IMR-90 (cell line): Measurements from ENCODE around the gene TMEM40. TPM values are rescaled to one million over a fixed set of nuclear protein-coding genes. Genes with fewer than 3 reads are reported as not detected.
A peak's percentile ranks its signal among the peaks of the same experiment; 100 is the strongest.

Experiments
- ATAC-seq: fragments of 200-7000 bp; cut with Tn5 transposase; 2 replicates; pipeline ENCODE4 v1.9.1; 2020; ENCODE audit warnings: low read depth, mild to moderate bottlenecking, moderate library complexity
- BruUV-seq: library from RNA; stranded (reverse); fragments of 400-500 nt; replicated peaks from 2 replicates; lab custom pipeline; 2021; lab: Mats Ljungman, UMichigan
- CTCF ChIA-PET: fragments of 300-600 bp; formaldehyde crosslinking; extraction: SDS; loops from one replicate; lab custom pipeline; 2021; ENCODE audit warnings: antibody characterized with exemption; lab: Yijun Ruan, JAX
- POLR2A ChIA-PET: fragments of 300-600 bp; sonication (Branson Sonifier 250); formaldehyde crosslinking; loops from one replicate; lab custom pipeline; 2022; ENCODE audit warnings: antibody characterized with exemption; ENCODE audit not compliant: unreplicated experiment; lab: Charles Lee
- DNase-seq: peaks from one replicate; pipeline ENCODE4 v3.0.0; 2013
- H2AFZ ChIP-seq: replicated peaks from 2 replicates; pipeline ENCODE3; 2013; ENCODE audit warnings: low read length, mild to moderate bottlenecking; ENCODE audit not compliant: poor library complexity
- H2AK5ac ChIP-seq: 2 replicates; pipeline ENCODE4 v1.6.1; 2013; ENCODE audit warnings: low read depth, low read length, inconsistent platforms
- H2AK9ac ChIP-seq: replicated peaks from 2 replicates; pipeline ENCODE3; 2013; ENCODE audit warnings: mild to moderate bottlenecking, low read depth, low read length, moderate library complexity; ENCODE audit not compliant: poor library complexity
- H2BK120ac ChIP-seq: 2 replicates; pipeline ENCODE4 v1.6.1; 2013; ENCODE audit warnings: low read depth, low read length, inconsistent platforms
- H2BK15ac ChIP-seq: 3 replicates; pipeline ENCODE4 v1.6.1; 2013; ENCODE audit warnings: low read depth, low read length, inconsistent platforms
- H2BK20ac ChIP-seq: 2 replicates; pipeline ENCODE4 v1.6.1; 2013; ENCODE audit warnings: low read depth, mild to moderate bottlenecking, inconsistent platforms, low read length, moderate library complexity
- H2BK5ac ChIP-seq: 2 replicates; pipeline ENCODE4 v1.6.1; 2013; ENCODE audit warnings: mild to moderate bottlenecking, low read depth, low read length, inconsistent platforms; ENCODE audit not compliant: poor library complexity, severe bottlenecking
- H3K14ac ChIP-seq: replicated peaks from 2 replicates; pipeline ENCODE4 v1.6.1; 2013; ENCODE audit warnings: low read depth, low read length, inconsistent platforms
- H3K18ac ChIP-seq: 2 replicates; pipeline ENCODE4 v1.6.1; 2013; ENCODE audit warnings: low read depth, low read length, control low read depth
- H3K23ac ChIP-seq: 2 replicates; pipeline ENCODE4 v1.6.1; 2013; ENCODE audit warnings: low read depth, low read length, inconsistent platforms
- H3K27ac ChIP-seq: 2 replicates; pipeline ENCODE4 v1.5.1; 2013; ENCODE audit warnings: mild to moderate bottlenecking, control low read depth, low read length; ENCODE audit not compliant: insufficient read depth
- H3K27me3 ChIP-seq: 2 replicates; pipeline ENCODE4 v1.6.1; 2013; ENCODE audit warnings: low read length; ENCODE audit not compliant: control insufficient read depth, insufficient read depth
- H3K36me3 ChIP-seq: 2 replicates; pipeline ENCODE4 v1.6.1; 2013; ENCODE audit warnings: low read length, mixed read lengths; ENCODE audit not compliant: control insufficient read depth, insufficient read depth
- H3K4ac ChIP-seq: 2 replicates; pipeline ENCODE4 v1.6.1; 2013; ENCODE audit warnings: low read depth, low read length, inconsistent platforms
- H3K4me1 ChIP-seq: 2 replicates; pipeline ENCODE4 v1.6.1; 2013; ENCODE audit warnings: low read length, mixed read lengths; ENCODE audit not compliant: control insufficient read depth, insufficient read depth
- H3K4me2 ChIP-seq: 2 replicates; pipeline ENCODE4 v1.6.1; 2013; ENCODE audit warnings: low read depth, mild to moderate bottlenecking, control low read depth, low read length, moderate library complexity
- H3K4me3 ChIP-seq: 2 replicates; pipeline ENCODE4 v1.5.1; 2013; ENCODE audit warnings: low read depth, mild to moderate bottlenecking, control low read depth, low read length, moderate library complexity; ENCODE audit not compliant: insufficient read depth
- H3K56ac ChIP-seq: 2 replicates; pipeline ENCODE4 v1.6.1; 2013; ENCODE audit warnings: low read length, inconsistent platforms; ENCODE audit not compliant: insufficient read depth; ENCODE audit errors: extremely low read depth
- H3K79me1 ChIP-seq, 2 experiments: 2 replicates each; pipeline ENCODE4 v1.6.1; 2013; ENCODE audit warnings: low read length in 2 of 2, inconsistent platforms in 1 of 2, low read depth in 1 of 2
- H3K9ac ChIP-seq: 2 replicates; pipeline ENCODE4 v1.6.1; 2013; ENCODE audit warnings: low read depth, low read length, control low read depth
- H3K9me1 ChIP-seq: 2 replicates; pipeline ENCODE4 v1.6.1; 2013; ENCODE audit warnings: low read length, inconsistent platforms; ENCODE audit not compliant: insufficient read depth
- H3K9me3 ChIP-seq: 2 replicates; pipeline ENCODE4 v1.6.1; 2013; ENCODE audit warnings: low read length; ENCODE audit not compliant: control insufficient read depth, insufficient read depth
- H4K20me1 ChIP-seq: 2 replicates; pipeline ENCODE4 v1.6.1; 2013; ENCODE audit warnings: low read length, inconsistent platforms; ENCODE audit not compliant: insufficient read depth
- H4K5ac ChIP-seq: 2 replicates; pipeline ENCODE4 v1.6.1; 2013; ENCODE audit warnings: mild to moderate bottlenecking, low read depth, low read length, control low read depth
- H4K8ac ChIP-seq, 2 experiments: 2 replicates each; pipeline ENCODE4 v1.6.1; 2013; ENCODE audit warnings: low read depth in 2 of 2, low read length in 2 of 2, control low read depth in 1 of 2, inconsistent platforms in 1 of 2
- H4K91ac ChIP-seq: 2 replicates; pipeline ENCODE4 v1.6.1; 2013; ENCODE audit warnings: low read depth, low read length, inconsistent platforms; ENCODE audit not compliant: insufficient read depth
- CEBPB ChIP-seq: IDR thresholded peaks from 2 replicates; pipeline ENCODE4 v1.6.1; 2012; ENCODE audit warnings: low read depth, low read length, improper control_type of control experiment
- CHD1 ChIP-seq: IDR thresholded peaks from 2 replicates; pipeline ENCODE4 v1.6.1; 2012; ENCODE audit warnings: low read depth, low read length, improper control_type of control experiment
- ELK1 ChIP-seq: fragments of 150-350 bp; IDR thresholded peaks from 2 replicates; pipeline ENCODE4 v1.6.1; 2016; ENCODE audit warnings: low read depth, mild to moderate bottlenecking, low read length, moderate library complexity, borderline replicate concordance
- MAZ ChIP-seq: IDR thresholded peaks from 2 replicates; pipeline ENCODE4 v1.6.1; 2012; ENCODE audit warnings: low read depth, mild to moderate bottlenecking, low read length, improper control_type of control experiment, moderate library complexity, borderline replicate concordance
- MXI1 ChIP-seq: IDR thresholded peaks from 2 replicates; pipeline ENCODE4 v1.6.1; 2012; ENCODE audit warnings: low read depth, mild to moderate bottlenecking, low read length, moderate library complexity, borderline replicate concordance
- NFE2L2 ChIP-seq: fragments of 150-350 bp; IDR thresholded peaks from 2 replicates; pipeline ENCODE4 v1.6.1; 2016; ENCODE audit warnings: low read depth, mild to moderate bottlenecking, low read length
- RAD21 ChIP-seq: IDR thresholded peaks from 2 replicates; pipeline ENCODE4 v1.6.1; 2012; ENCODE audit warnings: low read length, improper control_type of control experiment
- RCOR1 ChIP-seq: IDR thresholded peaks from 2 replicates; pipeline ENCODE4 v1.6.1; 2012; ENCODE audit warnings: mild to moderate bottlenecking, low read length, improper control_type of control experiment; ENCODE audit not compliant: insufficient replicate concordance
- WGBS, 2 experiments: methylation state at CpG; one replicate each; pipeline versions ENCODE4 v1.1.5 to v1.1.7; 2013; ENCODE audit warnings: missing lambda C conversion rate in 2 of 2; ENCODE audit not compliant: insufficient read length in 1 of 2; ENCODE audit errors: extremely low coverage in 2 of 2; 5-methylcytosine and 5-hydroxymethylcytosine counted together
- dilution Hi-C: fragments of 300-500 bp; cut with HindIII; formaldehyde crosslinking; loops from one replicate; pipeline ENCODE4 v1.14.3; 2018; ENCODE audit warnings: low sequenced_read_pairs; ENCODE audit not compliant: unreplicated experiment
- in situ Hi-C: fragments of 300-500 bp; cut with MboI; formaldehyde crosslinking; loops from 3 replicates; pipeline ENCODE4 v1.14.3; 2019; ENCODE audit warnings: low sequenced_read_pairs, inconsistent platforms, mixed read lengths
- intact Hi-C: fragments of 100-400 bp; cut with micrococcal nuclease; formaldehyde crosslinking; loops from 2 replicates; pipeline ENCODE4 v1.10.0; 2022
- polyA plus RNA-seq, 3 experiments: library from polyadenylated mRNA; depleted of rRNA; stranded (reverse); fragments of >200 nt; gene quantifications; 2 replicates each; pipeline ENCODE4 v1.2.3, GENCODE V29; 2012; ENCODE audit warnings: low replicate concordance in 1 of 3
- total RNA-seq: library from RNA; depleted of rRNA; stranded (reverse); fragments of >200 nt; gene quantifications from 2 replicates; pipeline ENCODE4 v1.2.3, GENCODE V29; 2012
- TF ChIP-seq, protein P1 (sequence below): fragments of 150-350 bp; IDR thresholded peaks from 2 replicates; pipeline ENCODE4 v1.6.1; 2017; ENCODE audit warnings: mild to moderate bottlenecking, antibody characterized with exemption, low read length, low read depth

TMEM40 gene
- total and polyA plus RNA-seq, 2 of the 4 experiments (the other 2 are of a cell fraction), result 0.27 TPM; not detected in 1

GRCh38 chr3:12773030-12773709 is 14.1 kb upstream of the TMEM40 start:
- DNase-seq (no peak), ATAC-seq (0 out of 2 replicates have a peak, but pooled peaks have one; percentile 11)
- no peak for TF ChIP-seq NFE2L2
- TF ChIP-seq RAD21, result no peak
- TF ChIP-seq MXI1, result no peak
- TF ChIP-seq CEBPB, result no peak
- TF ChIP-seq RCOR1, result no peak
- TF ChIP-seq, protein P1, sequence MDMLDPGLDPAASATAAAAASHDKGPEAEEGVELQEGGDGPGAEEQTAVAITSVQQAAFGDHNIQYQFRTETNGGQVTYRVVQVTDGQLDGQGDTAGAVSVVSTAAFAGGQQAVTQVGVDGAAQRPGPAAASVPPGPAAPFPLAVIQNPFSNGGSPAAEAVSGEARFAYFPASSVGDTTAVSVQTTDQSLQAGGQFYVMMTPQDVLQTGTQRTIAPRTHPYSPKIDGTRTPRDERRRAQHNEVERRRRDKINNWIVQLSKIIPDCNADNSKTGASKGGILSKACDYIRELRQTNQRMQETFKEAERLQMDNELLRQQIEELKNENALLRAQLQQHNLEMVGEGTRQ, result no peak
- no peak for TF ChIP-seq MAZ
- TF ChIP-seq CHD1, result no peak
- no peak for TF ChIP-seq ELK1
- H2BK15ac ChIP-seq, result no peak overlapping the region
- no peak overlapping the region for H4K91ac ChIP-seq
- peaks cover 10% of the 10 kb centered on the region for H3K27me3 ChIP-seq
- H2BK20ac ChIP-seq, result no peak overlapping the region
- ChIA-PET POLR2A (no interaction called here), CTCF (no interaction called here)
- no peak overlapping the region for H3K9ac ChIP-seq
- no peak overlapping the region for H3K4me3 ChIP-seq
- dilution Hi-C loops, result no loop called here
- no peaks in the 10 kb centered on the region for H3K4me1 ChIP-seq
- no peak overlapping the region for H2AK9ac ChIP-seq
- peaks cover 2% of the 10 kb centered on the region; the same call in 1 of the 2 replicates for H3K9me3 ChIP-seq
- BruUV-seq, result no TSS peak
- H3K23ac ChIP-seq, result no peak overlapping the region
- H3K36me3 ChIP-seq, result no peaks in the 10 kb centered on the region
- no peak overlapping the region for H2BK120ac ChIP-seq
- no peaks in the 10 kb centered on the region for H3K9me1 ChIP-seq
- intact Hi-C loops, result no loop called here
- H2BK5ac ChIP-seq, result no peak overlapping the region
- no peak overlapping the region for H3K14ac ChIP-seq
- H4K5ac ChIP-seq, result peak overlapping the region; percentile 53; the same call in 1 of the 2 replicates
- no CpG with 5 or more reads among the region's 2 CpGs for WGBS, 2 experiments
- no peak overlapping the region for H2AFZ ChIP-seq
- H3K4me2 ChIP-seq, result no peak overlapping the region
- no peak overlapping the region for H3K27ac ChIP-seq
- H4K20me1 ChIP-seq, result no peaks in the 10 kb centered on the region
- no peaks in the 10 kb centered on the region for H3K79me1 ChIP-seq
- peak overlapping the region; percentile 25; the same call in 1 of the 2 replicates for H3K18ac ChIP-seq
- in situ Hi-C loops, result no loop called here
- H3K56ac ChIP-seq, result no peak overlapping the region
- no peak overlapping the region for H2AK5ac ChIP-seq
- H3K4ac ChIP-seq, result no peak overlapping the region
- H4K8ac ChIP-seq, result no peak overlapping the region; a peak in 1 of 4 replicates
